HG03025 (cell line): ENCODE results near the gene MAGEA8.
"Not testable (repeated sequence)": the region's sequence is repeated elsewhere in the genome, so short reads cannot be mapped to it uniquely, and the experiment has no call there.

Experiments
- ATAC-seq: cut with Tn5 transposase; IDR thresholded peaks from one replicate; pipeline ENCODE4 v1.9.1; 2021; ENCODE audit warnings: mild to moderate bottlenecking, moderate library complexity; ENCODE audit not compliant: unreplicated experiment, low FRiP score

The MAGEA8 gene, protein sequence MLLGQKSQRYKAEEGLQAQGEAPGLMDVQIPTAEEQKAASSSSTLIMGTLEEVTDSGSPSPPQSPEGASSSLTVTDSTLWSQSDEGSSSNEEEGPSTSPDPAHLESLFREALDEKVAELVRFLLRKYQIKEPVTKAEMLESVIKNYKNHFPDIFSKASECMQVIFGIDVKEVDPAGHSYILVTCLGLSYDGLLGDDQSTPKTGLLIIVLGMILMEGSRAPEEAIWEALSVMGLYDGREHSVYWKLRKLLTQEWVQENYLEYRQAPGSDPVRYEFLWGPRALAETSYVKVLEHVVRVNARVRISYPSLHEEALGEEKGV

DNA sequence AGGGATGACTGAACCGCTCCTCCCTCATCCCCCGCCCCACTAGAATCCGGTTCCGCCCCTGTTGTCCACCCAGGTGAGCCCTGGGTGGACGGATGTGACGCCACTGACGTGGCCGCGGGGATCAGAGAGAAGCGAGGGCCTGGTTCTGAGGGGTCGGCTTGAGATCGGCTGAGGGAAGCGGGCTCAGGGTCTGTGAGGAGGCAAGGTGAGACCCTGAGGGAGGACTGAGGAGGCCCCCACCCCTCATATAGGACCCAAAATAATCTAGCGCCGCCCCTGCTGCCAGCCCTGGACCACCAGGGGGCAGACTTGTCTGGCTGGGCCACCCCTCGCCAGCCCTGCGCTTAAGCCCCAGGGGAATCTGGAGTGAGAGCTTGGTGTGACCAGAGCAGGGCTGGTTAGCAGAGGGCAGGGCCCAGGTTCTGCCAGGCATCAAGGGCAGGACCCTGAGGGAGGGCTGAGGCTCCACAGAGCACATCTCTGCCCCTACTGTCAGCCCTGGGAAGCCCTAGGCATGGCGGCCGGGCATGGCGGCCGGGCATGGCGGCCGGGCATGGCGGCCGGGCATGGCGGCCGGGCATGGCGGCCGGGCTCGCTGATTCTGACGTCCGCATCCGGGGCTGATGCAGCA lies at the start of gene MAGEA8:
Gene MAGEA8, plus strand, starts transcription at position 103 of the 631 bp plus-strand sequence. CDS start 3,090 bp downstream, outside the sequence.
- ATAC-seq = no peak

DNA sequence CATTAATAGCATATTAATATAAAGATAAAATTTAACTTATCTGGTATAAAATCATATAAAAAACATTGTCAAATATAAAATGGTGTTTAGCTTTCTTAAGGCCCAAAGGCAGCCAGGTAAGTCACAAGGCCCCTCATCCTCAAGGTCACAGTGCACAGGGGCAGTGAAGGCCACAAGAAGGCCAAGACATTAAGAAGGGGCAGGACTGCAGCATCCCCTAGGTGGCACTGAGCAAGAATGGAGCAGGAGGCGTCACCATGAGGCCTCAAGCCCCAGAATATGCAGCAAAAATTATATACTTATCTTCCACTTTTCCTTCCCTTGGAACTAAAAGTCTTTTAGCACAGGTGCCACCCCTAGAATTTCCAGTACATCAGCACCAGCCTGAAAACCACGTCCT lies 49.5 kb upstream of the MAGEA8 start:
- ATAC-seq = no peak

DNA sequence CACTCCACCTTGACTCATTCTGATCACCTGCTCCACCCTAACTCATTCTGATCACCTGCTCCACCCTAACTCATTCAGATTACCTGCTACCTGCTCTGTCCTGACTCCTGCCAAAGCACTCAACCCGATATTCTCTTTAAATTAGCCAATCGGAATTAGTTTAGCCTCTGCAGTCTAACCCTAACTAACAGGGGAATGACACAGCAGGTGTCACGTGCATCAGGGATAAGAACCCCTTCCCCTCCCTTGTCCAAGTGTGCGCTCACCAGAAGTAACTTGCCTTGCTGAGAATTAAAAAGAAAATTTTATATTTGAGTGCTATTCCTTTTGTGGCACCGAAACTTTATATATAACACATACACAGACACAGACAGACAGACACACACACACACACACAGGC lies 44.3 kb upstream of the MAGEA8 start:
- ATAC-seq = not testable (repeated sequence)

DNA sequence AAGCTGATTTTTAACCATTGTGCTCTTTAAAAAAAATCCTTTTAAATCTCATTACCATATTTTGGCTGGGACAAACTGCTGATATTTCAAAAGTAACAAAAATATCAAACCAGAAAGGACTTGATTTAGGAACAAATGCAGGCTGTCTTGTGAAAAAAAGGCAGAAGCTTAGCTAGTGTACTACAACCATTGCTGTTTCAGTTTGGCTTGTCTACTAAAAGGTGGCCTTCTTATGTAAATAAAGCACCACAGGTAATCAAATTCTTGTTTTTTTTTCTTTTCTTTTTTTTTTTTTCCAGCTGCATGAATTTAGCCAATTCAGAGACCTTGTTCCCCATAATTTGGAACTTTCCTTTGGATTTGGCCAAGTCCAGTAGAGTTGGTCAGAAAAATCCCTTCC lies 43.8 kb upstream of the MAGEA8 start:
- ATAC-seq = no peak

DNA sequence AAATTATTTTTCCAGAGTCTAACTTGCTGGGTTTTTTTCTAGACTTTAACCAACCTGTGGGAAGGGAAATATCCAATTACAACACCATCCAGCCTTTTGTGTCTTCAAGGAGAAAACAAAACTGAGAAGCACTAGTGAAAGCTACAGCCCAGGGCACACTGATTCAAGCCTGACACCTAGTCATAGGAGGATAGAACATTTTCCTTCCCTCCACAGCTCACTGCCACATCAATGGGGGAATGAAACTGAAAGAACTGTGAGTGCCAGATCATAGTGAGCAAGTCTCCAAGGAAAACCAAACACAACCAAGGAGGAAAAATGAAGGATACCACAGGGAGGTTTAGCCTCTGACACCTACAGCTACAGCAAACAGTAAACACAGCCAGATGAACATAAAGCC lies 43.3 kb upstream of the MAGEA8 start:
- ATAC-seq = no peak

DNA sequence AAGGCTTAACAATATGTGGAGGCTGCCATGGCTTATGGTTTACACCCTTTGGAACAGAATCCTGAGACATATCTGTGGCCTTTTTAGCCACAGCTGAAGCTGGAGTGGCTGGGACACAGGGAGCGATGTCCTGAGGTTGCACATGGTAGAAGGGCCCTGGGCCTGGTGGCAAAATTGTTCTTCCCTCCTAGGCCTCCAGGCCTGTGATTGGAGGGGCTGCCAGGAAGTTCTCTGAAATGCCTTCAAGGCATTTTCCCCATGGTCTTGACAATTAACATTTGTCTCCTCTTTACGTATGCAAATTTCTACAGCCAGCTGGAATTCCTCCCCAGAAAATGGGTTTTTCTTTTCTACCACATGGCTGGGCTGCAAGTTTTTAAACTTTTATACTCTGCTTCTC lies 39.1 kb upstream of the MAGEA8 start:
- no peak for ATAC-seq

DNA sequence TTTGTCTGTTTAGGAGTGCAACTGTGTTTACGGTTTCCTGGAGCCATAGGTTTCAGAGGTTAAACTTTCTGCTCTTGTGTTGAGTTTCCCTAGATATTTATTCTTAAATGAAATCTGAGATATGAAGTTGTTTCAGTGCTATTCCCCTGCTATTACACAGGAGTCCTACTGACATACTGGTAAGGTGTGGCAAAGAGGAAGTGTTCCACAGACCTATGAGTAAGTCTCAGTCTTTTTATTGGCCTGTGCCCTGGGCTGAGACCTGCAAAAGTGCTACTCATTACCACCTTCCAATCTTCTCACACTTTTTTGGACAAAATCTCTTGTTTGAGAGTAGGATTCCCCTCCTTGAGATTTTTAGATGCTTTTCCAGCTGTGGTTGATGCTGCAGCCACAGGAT lies 35.6 kb upstream of the MAGEA8 start:
- no peak for ATAC-seq

DNA sequence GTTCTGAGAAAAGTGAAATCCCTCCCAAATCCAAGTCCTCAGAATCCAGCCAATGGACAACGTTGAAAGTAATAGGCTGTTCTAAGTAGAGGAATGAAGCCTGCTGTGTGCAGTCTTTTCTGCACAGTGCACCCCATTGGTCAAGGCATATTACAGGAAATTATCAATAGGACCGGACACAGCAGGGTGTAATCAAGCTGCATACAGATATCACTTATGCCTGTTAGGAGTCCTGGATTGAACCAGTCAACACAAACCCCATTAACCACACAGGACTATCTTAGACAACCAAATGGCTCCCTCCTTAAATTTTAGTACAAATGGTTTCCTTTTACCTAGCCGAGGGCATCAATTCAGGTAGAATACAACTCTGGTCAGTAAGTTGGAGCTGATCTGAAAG lies 34.2 kb upstream of the MAGEA8 start:
- ATAC-seq = no peak

DNA sequence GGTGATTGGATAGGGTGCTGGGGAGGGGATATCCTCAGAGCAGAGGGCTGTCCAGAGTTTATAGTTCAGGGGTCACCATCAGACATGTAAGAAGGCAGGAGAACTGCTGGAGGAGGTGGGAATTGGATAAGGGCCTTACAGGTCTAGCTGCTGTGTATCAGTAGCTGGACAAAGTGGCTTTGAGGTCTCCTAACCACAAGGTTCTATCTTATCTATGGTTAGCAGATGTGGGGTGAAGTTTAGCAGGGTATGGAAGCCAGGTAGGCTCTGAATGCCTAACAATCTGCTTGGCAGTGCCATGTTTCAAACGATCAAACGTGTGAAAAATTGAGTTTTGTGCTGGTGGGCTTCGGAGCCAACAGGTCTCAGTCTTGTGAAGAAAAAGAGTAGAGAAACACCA lies 32.1 kb upstream of the MAGEA8 start:
- ATAC-seq = no peak

DNA sequence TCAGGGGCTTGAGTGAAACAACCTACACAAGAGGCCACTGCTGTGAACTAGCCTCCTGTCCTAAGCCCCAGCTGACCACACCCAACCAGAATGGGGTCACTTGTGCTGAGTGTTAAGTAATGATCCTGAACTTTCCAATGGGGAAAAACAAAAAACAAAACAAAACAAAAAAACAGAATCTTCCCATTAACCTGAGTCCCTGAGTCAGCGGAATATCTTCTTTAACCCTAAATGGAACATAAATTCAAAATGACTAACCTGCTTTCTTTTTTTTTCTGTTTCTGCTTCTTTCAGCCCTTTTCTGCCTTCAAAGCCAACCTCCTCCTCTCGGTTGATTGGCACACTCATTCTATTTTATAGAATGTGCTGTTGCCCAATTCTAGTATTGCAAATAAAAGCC lies 31.2 kb upstream of the MAGEA8 start:
- ATAC-seq = no peak

DNA sequence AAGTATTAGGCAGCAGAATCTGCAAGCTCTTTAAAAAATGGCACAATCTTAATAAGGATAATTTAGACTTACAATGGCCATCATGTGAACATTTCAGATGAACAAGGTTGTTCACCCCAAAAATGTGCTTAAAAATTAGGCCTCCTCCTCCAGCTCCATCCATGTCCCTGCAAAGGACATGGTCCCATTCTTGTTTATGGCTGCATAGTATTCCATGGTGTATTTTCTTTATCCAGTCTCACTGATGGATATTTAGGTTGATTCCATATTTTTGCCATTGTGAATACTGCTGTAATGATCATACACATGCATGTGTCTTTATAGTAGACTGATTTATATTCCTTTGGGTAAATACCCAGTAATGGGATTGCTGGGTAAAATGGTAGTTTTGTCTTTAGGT lies 29.1 kb upstream of the MAGEA8 start:
- ATAC-seq = no peak

DNA sequence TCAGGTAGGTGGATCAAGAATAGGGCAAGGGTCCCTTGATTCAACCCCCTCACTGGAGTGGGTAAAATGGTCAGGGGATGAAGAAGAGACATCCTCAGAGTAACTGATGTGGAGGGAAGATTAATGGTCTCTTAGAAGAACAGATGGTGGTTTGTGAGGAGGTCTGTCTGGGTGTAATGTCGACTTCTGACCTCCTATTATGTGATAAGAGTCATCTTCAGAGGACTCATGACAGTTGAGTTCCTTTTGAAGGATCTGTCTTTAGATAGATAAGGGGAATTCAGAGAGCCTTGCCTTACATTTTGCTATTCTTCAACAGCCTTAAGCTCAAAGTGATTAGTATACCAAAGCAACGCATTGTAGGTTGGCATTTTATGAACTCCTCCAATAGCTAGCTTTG lies 27.1 kb upstream of the MAGEA8 start:
- ATAC-seq = no peak

DNA sequence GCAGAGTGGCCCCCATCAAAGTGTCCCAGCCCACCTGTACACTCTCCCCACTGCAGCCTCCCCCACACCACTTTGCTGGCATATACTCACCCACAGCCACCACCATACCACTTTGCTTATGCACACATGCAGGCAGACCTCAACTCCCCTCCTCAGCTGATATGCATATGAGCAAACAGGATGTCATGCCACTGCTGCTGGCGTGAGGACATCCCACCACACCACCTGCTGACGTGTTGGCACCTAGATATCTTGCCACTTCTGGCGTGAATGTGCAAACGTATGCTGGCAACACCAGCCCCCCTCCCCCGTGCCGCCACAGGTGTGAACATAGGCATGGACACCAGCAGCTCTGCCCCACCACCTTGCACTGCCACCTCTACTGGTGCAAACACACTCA lies 22.4 kb upstream of the MAGEA8 start:
- no peak for ATAC-seq

DNA sequence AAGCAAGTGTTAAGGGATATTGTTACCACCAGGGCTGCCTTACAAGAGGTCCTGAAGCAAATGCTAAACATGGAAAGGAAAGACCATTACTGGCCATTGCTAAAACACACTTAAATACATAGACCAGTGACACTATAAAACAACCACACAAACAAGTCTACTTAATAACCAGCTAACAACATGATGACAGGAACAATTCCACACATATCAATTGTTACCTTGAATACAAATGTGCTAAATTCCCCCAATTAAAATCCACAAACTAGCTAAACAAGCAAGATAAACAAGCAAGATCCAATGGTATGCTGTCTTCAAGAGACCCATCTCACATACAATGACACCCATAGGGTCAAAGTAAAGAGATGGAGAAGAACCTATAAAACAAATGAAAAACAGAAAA lies 20.5 kb upstream of the MAGEA8 start:
- no peak for ATAC-seq

DNA sequence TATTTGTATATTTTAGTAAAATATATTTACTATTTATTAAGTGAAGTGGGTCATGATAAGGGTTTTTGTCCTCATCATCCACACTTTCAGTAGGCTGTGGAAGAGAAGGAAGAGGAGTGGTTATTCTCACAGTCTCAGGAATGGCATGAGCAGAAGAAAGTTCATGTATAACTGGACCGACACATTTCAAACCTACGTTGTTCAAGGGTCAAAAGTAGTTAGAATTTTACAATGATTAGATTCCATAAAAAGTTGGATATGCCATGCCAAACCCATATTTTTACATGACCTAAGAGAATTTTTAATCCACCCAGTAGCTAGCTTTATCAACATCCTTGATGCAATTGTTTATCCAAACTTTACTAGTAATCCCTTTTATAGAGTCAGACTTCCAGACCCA lies 15.6 kb upstream of the MAGEA8 start:
- ATAC-seq = no peak

DNA sequence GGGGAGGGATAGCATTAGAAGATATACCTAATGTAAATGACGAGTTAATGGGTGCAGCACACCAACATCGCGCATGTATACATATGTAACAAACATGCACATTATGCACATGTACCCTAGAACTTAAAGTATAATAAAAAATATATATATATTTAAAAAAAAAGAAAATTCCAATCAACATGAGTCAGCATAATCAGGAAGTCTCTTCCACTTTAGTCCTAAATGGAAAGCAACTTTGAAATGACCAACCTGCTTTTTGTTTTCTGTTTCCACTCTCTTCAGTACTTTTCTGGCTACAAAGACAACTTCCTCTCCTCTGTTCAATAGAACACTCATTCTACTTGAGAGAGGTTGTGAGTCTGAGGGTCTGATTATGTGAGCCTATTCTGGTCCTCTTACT lies 13.5 kb upstream of the MAGEA8 start:
- no peak for ATAC-seq

DNA sequence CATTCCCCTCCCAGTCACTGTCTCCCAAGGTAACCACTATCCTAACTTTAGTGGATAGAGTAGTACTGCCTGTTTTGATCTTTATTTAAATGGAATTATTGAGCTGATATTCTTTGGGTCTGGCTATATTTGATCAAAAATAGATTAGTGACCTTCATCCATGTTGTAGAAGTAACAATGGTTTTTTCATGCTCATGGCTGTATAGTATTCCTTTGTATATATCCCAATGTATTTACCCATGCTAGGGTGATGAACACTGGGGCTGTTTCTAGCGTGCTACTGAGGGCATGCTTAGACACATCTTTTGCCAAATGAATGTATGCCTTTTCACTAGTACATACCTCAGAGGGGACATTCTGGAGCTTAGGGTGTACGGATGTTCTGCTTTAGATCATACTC lies 10.1 kb upstream of the MAGEA8 start:
- no peak for ATAC-seq

DNA sequence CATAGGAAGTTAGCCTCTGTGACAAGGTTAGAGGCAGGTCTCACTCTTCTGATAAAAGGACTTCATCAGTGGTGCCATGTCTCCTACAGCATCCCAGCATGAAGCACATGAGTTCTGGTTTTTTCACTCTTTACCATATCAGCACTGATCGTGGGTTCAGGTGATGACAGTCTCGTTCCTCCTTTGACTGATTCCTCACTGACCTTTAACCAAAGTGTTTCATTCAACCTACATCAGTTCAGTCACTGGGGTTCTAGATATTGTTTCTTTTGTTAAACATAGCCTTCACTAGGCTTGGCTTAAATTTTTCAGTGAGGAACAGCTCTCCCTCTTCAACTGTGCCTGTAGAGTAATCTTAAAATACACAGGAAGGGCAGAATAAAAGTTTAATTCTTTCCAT lies 9.6 kb upstream of the MAGEA8 start:
- ATAC-seq = no peak

DNA sequence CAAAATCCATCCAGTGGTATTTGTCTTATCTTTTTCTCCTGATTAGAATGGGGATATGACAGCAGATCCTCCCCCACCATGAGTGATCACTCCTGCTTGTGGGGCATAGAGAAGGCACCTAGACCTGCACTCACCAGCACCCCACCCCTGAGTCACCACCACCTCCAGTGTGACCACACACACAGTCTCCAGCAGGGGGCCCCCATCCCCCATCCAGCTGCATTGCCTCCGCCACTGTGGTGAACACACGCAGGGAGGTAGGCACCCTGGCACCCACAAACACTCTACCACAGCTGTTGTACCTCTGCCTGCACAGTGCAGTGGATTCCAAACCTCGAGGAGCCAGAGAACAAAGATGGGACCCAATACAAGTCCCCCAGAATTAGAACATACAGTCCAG lies 9.0 kb upstream of the MAGEA8 start:
- ATAC-seq = no peak

DNA sequence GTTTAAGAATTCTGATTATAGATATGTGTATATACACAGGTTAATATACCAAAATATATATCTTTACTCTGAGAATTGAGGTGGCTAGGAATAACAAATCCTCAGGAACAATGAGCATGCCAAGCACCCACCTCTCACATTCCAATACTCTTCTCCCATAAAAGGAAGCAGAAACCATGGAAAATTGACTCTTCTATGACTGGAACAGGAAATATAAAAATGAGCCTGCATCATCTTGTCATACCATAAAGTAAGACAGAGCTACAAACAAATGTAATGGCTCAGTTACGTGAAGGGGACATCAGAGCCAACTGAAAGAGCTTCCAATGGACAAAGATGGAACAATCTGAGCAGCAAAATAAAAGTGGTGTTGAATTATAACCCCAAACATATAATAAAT lies 3.8 kb upstream of the MAGEA8 start:
- no peak for ATAC-seq

DNA sequence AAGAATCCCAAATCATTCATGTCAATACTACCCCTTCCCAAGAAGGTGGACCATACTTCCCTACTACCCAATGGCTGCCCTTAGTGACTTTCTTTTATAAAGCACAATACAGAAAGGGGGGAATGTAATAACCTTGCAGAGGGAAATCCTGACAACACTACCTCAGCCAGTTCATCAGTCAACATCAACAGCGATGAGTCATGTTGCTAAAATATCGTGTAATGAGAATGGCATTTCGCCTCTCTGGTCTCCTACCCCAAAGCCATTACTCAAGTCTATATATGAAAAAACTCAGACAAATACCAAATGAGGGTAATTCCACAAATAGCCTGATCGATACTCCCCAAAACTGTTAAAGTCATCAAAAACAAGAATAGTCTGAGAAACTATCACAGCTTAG lies 3.3 kb upstream of the MAGEA8 start:
- no peak for ATAC-seq

DNA sequence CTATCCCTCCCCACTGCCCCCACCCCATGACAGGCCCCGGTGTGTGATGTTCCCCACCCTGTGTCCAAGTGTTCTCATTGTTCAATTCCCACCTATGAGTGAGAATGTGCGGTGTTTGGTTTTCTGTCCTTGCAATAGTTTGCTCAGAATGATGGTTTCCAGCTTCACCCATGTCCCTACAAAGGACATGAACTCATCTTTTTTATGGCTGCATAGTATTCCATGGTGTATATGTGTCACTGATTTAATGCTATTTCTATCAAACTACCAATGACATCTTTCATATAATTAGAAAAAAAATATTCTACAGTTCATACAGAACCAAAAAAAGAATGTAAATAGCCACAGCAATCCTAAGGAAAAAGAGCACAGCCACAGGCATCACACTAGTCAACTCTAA lies 9.8 kb downstream of the MAGEA8 start:
- ATAC-seq = not testable (repeated sequence)
